WTC11 (cell line): Measurements from ENCODE around the gene RCN1. TPM values are rescaled to one million over a fixed set of nuclear protein-coding genes. Genes with fewer than 3 reads are reported as not detected.

Experiments
- ATAC-seq: fragments of 200-7000 bp; cut with Tn5 transposase; 2 replicates; pipeline ENCODE4 v1.10.0; 2021; ENCODE audit warnings: mild to moderate bottlenecking, moderate library complexity
- CTCF ChIA-PET: fragments of 300-600 bp; sonication (Branson Sonifier 250); formaldehyde crosslinking; loops from one replicate; lab custom pipeline; 2021; ENCODE audit warnings: antibody characterized with exemption; lab: Charles Lee
- POLR2A ChIA-PET: fragments of 350-600 bp; sonication (Branson Sonifier 250); formaldehyde crosslinking; loops from one replicate; lab custom pipeline; 2021; ENCODE audit warnings: antibody characterized with exemption; lab: Charles Lee
- DNase-seq: peaks from one replicate; pipeline ENCODE4 v3.0.0; 2021; ENCODE audit warnings: low spot score
- H3K27ac Mint-ChIP-seq: 2 replicates; pipeline ENCODE4 v1.8.0; 2021; ENCODE audit warnings: mixed read lengths
- H3K27me3 Mint-ChIP-seq: 2 replicates; pipeline ENCODE4 v1.8.0; 2021; ENCODE audit warnings: low read depth, mild to moderate bottlenecking, moderate library complexity, mixed read lengths
- H3K36me3 Mint-ChIP-seq: 2 replicates; pipeline ENCODE4 v1.8.0; 2021; ENCODE audit warnings: mixed read lengths
- H3K4me1 Mint-ChIP-seq: 2 replicates; pipeline ENCODE4 v1.8.0; 2022; ENCODE audit warnings: mixed read lengths
- H3K4me3 Mint-ChIP-seq: 2 replicates; pipeline ENCODE4 v1.8.0; 2021; ENCODE audit warnings: mild to moderate bottlenecking, moderate library complexity, mixed read lengths
- H3K9me3 Mint-ChIP-seq: 2 replicates; pipeline ENCODE4 v1.8.0; 2021; ENCODE audit warnings: mixed read lengths
- ATF1 ChIP-seq: sonication (generic); formaldehyde crosslinking; IDR thresholded peaks from 2 replicates; pipeline ENCODE4 v1.8.1; 2023; ENCODE audit warnings: mild to moderate bottlenecking, moderate library complexity, missing genetic modification reagents
- CBFB ChIP-seq: sonication (generic); formaldehyde crosslinking; IDR thresholded peaks from 2 replicates; pipeline ENCODE4 v1.8.1; 2022; ENCODE audit warnings: mild to moderate bottlenecking, low read depth, missing genetic modification reagents
- GABPB1 ChIP-seq: sonication (generic); formaldehyde crosslinking; IDR thresholded peaks from 2 replicates; pipeline ENCODE4 v1.8.1; 2023; ENCODE audit warnings: mild to moderate bottlenecking, missing genetic modification reagents
- HMGA2 ChIP-seq: fragments of 250-450 bp; sonication (Bioruptor Pico); IDR thresholded peaks from 2 replicates; pipeline ENCODE4 v1.4.0; 2021; ENCODE audit warnings: mild to moderate bottlenecking, moderate library complexity
- MYBL2 ChIP-seq: sonication (generic); formaldehyde crosslinking; IDR thresholded peaks from 2 replicates; pipeline ENCODE4 v1.8.1; 2023; ENCODE audit warnings: mild to moderate bottlenecking, moderate library complexity, missing genetic modification reagents
- NFYB ChIP-seq: sonication (generic); formaldehyde crosslinking; conservative IDR thresholded peaks from 2 replicates; pipeline ENCODE4 v1.8.0; 2022; ENCODE audit warnings: low read depth, missing genetic modification reagents
- NR2C2 ChIP-seq: sonication (generic); formaldehyde crosslinking; IDR thresholded peaks from 2 replicates; pipeline ENCODE4 v1.8.0; 2022; ENCODE audit warnings: mild to moderate bottlenecking, missing genetic modification reagents
- SMAD4 ChIP-seq: sonication (generic); formaldehyde crosslinking; IDR thresholded peaks from 2 replicates; pipeline ENCODE4 v1.8.0; 2022; ENCODE audit warnings: mild to moderate bottlenecking, missing genetic modification reagents
- TEAD4 ChIP-seq: sonication (generic); formaldehyde crosslinking; IDR thresholded peaks from 2 replicates; pipeline ENCODE4 v1.8.0; 2022; ENCODE audit warnings: mild to moderate bottlenecking, missing genetic modification reagents
- ZBTB21 ChIP-seq: sonication (generic); formaldehyde crosslinking; IDR thresholded peaks from 2 replicates; pipeline ENCODE4 v1.8.1; 2023; ENCODE audit warnings: mild to moderate bottlenecking, missing genetic modification reagents, borderline replicate concordance
- ZNF317 ChIP-seq: sonication (generic); formaldehyde crosslinking; IDR thresholded peaks from 2 replicates; pipeline ENCODE4 v1.8.1; 2023; ENCODE audit warnings: low read depth, mild to moderate bottlenecking, moderate library complexity, missing genetic modification reagents, borderline replicate concordance
- total RNA-seq: library from RNA; stranded (reverse); gene quantifications from 3 replicates; pipeline ENCODE4 v1.2.3, GENCODE V29; 2021
- TF ChIP-seq, protein P1 (sequence below): sonication (generic); formaldehyde crosslinking; IDR thresholded peaks from 2 replicates; pipeline ENCODE4 v1.8.1; 2022; ENCODE audit warnings: mild to moderate bottlenecking, missing genetic modification reagents, moderate library complexity, borderline replicate concordance
- TF ChIP-seq, protein P2 (sequence below): sonication (generic); formaldehyde crosslinking; IDR thresholded peaks from 2 replicates; pipeline ENCODE4 v1.8.0; 2022; ENCODE audit warnings: mild to moderate bottlenecking, missing genetic modification reagents
- TF ChIP-seq, protein P3 (sequence below): sonication (generic); formaldehyde crosslinking; IDR thresholded peaks from 2 replicates; pipeline ENCODE4 v1.8.0; 2023; ENCODE audit warnings: missing genetic modification reagents
- TF ChIP-seq, protein P4 (sequence below): sonication (generic); formaldehyde crosslinking; IDR thresholded peaks from 2 replicates; pipeline ENCODE4 v1.8.0; 2022; ENCODE audit warnings: mild to moderate bottlenecking, missing genetic modification reagents
- TF ChIP-seq, protein P5 (sequence below): sonication (generic); formaldehyde crosslinking; IDR thresholded peaks from 2 replicates; pipeline ENCODE4 v1.8.1; 2023; ENCODE audit warnings: mild to moderate bottlenecking, missing genetic modification reagents, moderate library complexity
- TF ChIP-seq, protein P6 (sequence below): fragments of 250-450 bp; sonication (Bioruptor Pico); IDR thresholded peaks from 2 replicates; pipeline ENCODE4 v1.9.0; 2021; ENCODE audit warnings: mild to moderate bottlenecking
- TF ChIP-seq, protein P7 (sequence below): sonication (generic); formaldehyde crosslinking; IDR thresholded peaks from 2 replicates; pipeline ENCODE4 v1.8.1; 2023; ENCODE audit warnings: mild to moderate bottlenecking, missing genetic modification reagents, moderate library complexity

RCN1 gene
- total RNA-seq, 1 experiment from 2014 or later: 96.2 TPM

DNA sequence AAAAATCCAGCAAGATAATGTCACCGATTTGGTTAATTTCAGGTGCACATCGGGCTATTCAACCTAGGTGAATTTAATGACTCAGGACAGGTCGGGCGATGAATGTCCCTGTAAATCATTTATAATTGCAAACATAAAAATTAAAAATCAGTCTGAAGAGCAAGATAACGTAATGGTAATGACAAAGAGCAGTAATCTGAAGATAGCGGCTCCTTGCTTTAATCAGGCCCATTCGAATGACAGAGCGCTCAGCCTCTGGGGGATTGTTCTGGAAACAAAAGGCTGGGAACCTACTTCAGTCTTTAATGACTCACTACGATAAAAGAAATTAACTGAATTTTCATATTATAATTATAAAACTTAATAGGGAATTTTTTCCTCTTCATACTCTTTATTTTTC, 61.3 kb downstream of the RCN1 start:
- no peak for ATAC-seq
- H3K9me3 Mint-ChIP-seq: peaks cover 17% of the 10 kb centered on the region
- H3K27me3 Mint-ChIP-seq: peaks cover 2% of the 10 kb centered on the region
- TF ChIP-seq, protein P1, sequence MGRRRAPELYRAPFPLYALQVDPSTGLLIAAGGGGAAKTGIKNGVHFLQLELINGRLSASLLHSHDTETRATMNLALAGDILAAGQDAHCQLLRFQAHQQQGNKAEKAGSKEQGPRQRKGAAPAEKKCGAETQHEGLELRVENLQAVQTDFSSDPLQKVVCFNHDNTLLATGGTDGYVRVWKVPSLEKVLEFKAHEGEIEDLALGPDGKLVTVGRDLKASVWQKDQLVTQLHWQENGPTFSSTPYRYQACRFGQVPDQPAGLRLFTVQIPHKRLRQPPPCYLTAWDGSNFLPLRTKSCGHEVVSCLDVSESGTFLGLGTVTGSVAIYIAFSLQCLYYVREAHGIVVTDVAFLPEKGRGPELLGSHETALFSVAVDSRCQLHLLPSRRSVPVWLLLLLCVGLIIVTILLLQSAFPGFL (CRISPR knock-in tag): no peak
- H3K4me3 Mint-ChIP-seq: no peak overlapping the region
- ChIA-PET CTCF (no interaction called here), POLR2A (no interaction called here)
- peaks cover 3% of the 10 kb centered on the region for H3K4me1 Mint-ChIP-seq
- DNase-seq: no peak
- H3K36me3 Mint-ChIP-seq: no peaks in the 10 kb centered on the region
- no peak overlapping the region for H3K27ac Mint-ChIP-seq

DNA sequence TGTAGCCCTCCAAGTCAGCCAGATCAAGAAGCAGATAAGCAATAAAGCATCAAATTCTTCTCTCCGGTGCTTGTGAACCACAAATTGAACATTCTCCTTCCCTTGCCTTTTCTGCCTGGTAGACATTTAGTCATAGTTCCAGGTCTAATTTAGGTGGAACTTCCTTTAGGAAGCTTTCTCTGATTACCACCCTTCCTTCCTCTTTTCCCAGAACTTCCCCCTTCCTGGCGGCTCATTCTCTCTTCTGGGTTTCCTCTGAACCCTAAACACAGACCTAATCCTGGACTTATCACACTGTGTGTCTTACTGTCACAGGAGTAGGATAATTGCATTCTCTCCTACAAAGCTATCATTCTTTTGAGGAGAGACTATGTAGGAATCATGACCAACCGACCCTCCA, 61.9 kb downstream of the RCN1 start:
- H3K4me3 Mint-ChIP-seq: no peak overlapping the region
- H3K27ac Mint-ChIP-seq: no peak overlapping the region
- peaks cover 11% of the 10 kb centered on the region for H3K9me3 Mint-ChIP-seq
- peaks cover 2% of the 10 kb centered on the region for H3K27me3 Mint-ChIP-seq
- DNase-seq (no peak), ATAC-seq (no peak)
- ChIA-PET POLR2A (no interaction called here), CTCF (interaction anchor here (1.7 kb wide), 1 partner anchor 15 kb away, joined by 4 read pairs; no protein-coding TSS in a partner anchor)
- no peaks in the 10 kb centered on the region for H3K36me3 Mint-ChIP-seq
- TF ChIP-seq, protein P2, sequence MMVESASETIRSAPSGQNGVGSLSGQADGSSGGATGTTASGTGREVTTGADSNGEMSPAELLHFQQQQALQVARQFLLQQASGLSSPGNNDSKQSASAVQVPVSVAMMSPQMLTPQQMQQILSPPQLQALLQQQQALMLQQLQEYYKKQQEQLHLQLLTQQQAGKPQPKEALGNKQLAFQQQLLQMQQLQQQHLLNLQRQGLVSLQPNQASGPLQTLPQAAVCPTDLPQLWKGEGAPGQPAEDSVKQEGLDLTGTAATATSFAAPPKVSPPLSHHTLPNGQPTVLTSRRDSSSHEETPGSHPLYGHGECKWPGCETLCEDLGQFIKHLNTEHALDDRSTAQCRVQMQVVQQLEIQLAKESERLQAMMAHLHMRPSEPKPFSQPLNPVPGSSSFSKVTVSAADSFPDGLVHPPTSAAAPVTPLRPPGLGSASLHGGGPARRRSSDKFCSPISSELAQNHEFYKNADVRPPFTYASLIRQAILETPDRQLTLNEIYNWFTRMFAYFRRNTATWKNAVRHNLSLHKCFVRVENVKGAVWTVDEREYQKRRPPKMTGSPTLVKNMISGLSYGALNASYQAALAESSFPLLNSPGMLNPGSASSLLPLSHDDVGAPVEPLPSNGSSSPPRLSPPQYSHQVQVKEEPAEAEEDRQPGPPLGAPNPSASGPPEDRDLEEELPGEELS (CRISPR knock-in tag): no peak
- no peak for TF ChIP-seq HMGA2 (CRISPR knock-in tag)
- TF ChIP-seq, protein P3, sequence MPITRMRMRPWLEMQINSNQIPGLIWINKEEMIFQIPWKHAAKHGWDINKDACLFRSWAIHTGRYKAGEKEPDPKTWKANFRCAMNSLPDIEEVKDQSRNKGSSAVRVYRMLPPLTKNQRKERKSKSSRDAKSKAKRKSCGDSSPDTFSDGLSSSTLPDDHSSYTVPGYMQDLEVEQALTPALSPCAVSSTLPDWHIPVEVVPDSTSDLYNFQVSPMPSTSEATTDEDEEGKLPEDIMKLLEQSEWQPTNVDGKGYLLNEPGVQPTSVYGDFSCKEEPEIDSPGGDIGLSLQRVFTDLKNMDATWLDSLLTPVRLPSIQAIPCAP (CRISPR knock-in tag): no peak
- TF ChIP-seq CBFB (CRISPR knock-in tag): no peak
- no peak for TF ChIP-seq MYBL2
- TF ChIP-seq, protein P4, sequence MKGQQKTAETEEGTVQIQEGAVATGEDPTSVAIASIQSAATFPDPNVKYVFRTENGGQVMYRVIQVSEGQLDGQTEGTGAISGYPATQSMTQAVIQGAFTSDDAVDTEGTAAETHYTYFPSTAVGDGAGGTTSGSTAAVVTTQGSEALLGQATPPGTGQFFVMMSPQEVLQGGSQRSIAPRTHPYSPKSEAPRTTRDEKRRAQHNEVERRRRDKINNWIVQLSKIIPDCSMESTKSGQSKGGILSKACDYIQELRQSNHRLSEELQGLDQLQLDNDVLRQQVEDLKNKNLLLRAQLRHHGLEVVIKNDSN (CRISPR knock-in tag): no peak
- TF ChIP-seq NR2C2 (CRISPR knock-in tag): no peak
- TF ChIP-seq ATF1: no peak
- peaks cover 3% of the 10 kb centered on the region for H3K4me1 Mint-ChIP-seq

DNA sequence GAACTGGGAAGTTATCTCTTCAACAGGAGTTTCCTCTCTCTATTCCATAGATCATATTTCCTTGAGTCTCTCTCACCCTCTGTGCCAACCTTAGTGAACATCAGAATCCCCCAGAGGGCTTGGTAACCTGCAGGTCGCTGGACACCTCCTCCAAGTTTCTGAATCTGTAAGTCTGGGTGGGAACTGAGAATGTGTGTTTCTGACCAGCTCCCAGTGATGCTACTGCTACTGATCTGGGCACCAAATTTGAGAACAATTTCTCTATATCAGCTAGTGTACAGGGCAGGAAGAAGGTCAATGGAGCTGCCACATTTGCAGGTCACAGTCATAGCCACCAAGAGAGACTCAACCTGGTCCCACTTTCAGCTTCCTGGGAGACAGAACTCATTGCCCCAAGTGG, 62.9 kb downstream of the RCN1 start:
- ChIA-PET POLR2A (no interaction called here), CTCF (interaction anchor here (0.7 to 1.9 kb wide), 8 partner anchors 14 to 128 kb away, joined by 3 to 5 read pairs (median 4); no protein-coding TSS in a partner anchor)
- no peak overlapping the region for H3K27ac Mint-ChIP-seq
- DNase-seq: no peak
- peaks cover 3% of the 10 kb centered on the region for H3K4me1 Mint-ChIP-seq
- H3K36me3 Mint-ChIP-seq: no peaks in the 10 kb centered on the region
- H3K27me3 Mint-ChIP-seq: peaks cover 2% of the 10 kb centered on the region
- ATAC-seq: no peak
- TF ChIP-seq, protein P5, sequence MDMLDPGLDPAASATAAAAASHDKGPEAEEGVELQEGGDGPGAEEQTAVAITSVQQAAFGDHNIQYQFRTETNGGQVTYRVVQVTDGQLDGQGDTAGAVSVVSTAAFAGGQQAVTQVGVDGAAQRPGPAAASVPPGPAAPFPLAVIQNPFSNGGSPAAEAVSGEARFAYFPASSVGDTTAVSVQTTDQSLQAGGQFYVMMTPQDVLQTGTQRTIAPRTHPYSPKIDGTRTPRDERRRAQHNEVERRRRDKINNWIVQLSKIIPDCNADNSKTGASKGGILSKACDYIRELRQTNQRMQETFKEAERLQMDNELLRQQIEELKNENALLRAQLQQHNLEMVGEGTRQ (CRISPR knock-in tag): no peak
- TF ChIP-seq NFYB (CRISPR knock-in tag): no peak
- H3K4me3 Mint-ChIP-seq: no peak overlapping the region
- H3K9me3 Mint-ChIP-seq: peaks cover 9% of the 10 kb centered on the region

DNA sequence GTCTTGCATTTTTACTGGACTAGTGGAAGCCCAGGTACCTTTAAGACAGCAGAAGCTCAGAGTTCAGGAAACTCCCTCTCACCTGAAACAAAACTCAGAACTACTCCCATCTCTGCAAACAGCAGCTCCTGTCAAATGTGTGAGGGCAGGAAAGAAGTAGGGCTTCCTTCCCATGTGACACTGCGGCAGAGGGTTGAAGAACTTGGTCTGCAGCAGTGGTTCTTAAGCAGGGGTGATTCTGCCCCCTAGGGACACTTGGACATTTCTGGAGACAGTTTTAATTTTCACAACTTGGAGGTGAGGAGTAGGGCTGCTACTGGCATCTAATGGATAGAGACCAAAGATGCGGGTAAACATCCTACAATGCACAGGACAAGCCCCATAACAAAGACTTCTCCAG, 63.4 kb downstream of the RCN1 start:
- peak; percentile 28 for ATAC-seq
- DNase-seq: no peak
- Mint-ChIP-seq H3K4me3 (no peak overlapping the region), H3K9me3 (peaks cover 9% of the 10 kb centered on the region), H3K36me3 (no peaks in the 10 kb centered on the region), H3K27ac (no peak overlapping the region), H3K4me1 (peaks cover 3% of the 10 kb centered on the region), H3K27me3 (peaks cover 2% of the 10 kb centered on the region)
- POLR2A ChIA-PET: no interaction called here
- CTCF ChIA-PET: interaction anchor here (0.7 to 1.9 kb wide), 8 partner anchors 13 to 128 kb away, joined by 3 to 5 read pairs (median 4); no protein-coding TSS in a partner anchor
- TF ChIP-seq, protein P6, sequence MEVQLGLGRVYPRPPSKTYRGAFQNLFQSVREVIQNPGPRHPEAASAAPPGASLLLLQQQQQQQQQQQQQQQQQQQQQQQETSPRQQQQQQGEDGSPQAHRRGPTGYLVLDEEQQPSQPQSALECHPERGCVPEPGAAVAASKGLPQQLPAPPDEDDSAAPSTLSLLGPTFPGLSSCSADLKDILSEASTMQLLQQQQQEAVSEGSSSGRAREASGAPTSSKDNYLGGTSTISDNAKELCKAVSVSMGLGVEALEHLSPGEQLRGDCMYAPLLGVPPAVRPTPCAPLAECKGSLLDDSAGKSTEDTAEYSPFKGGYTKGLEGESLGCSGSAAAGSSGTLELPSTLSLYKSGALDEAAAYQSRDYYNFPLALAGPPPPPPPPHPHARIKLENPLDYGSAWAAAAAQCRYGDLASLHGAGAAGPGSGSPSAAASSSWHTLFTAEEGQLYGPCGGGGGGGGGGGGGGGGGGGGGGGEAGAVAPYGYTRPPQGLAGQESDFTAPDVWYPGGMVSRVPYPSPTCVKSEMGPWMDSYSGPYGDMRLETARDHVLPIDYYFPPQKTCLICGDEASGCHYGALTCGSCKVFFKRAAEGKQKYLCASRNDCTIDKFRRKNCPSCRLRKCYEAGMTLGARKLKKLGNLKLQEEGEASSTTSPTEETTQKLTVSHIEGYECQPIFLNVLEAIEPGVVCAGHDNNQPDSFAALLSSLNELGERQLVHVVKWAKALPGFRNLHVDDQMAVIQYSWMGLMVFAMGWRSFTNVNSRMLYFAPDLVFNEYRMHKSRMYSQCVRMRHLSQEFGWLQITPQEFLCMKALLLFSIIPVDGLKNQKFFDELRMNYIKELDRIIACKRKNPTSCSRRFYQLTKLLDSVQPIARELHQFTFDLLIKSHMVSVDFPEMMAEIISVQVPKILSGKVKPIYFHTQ (CRISPR knock-in tag): no peak
- TF ChIP-seq HMGA2 (CRISPR knock-in tag) (no peak), ZBTB21 (CRISPR knock-in tag) (no peak), ATF1 (no peak), GABPB1 (no peak), ZNF317 (CRISPR knock-in tag) (no peak), NFYB (CRISPR knock-in tag) (no peak), TEAD4 (CRISPR knock-in tag) (no peak), SMAD4 (CRISPR knock-in tag) (no peak)
- TF ChIP-seq, protein P7, sequence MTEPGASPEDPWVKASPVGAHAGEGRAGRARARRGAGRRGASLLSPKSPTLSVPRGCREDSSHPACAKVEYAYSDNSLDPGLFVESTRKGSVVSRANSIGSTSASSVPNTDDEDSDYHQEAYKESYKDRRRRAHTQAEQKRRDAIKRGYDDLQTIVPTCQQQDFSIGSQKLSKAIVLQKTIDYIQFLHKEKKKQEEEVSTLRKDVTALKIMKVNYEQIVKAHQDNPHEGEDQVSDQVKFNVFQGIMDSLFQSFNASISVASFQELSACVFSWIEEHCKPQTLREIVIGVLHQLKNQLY (CRISPR knock-in tag): no peak
- TF ChIP-seq, protein P3 (CRISPR knock-in tag): no peak
